IPS-11a (cell line): ENCODE data around the gene SLC35B2.

Experiments
- H3K4me3 ChIP-seq: one replicate; pipeline ENCODE4 v1.5.1; 2013; ENCODE audit warnings: low read depth, low read length, control low read depth

The SLC35B2 gene, protein sequence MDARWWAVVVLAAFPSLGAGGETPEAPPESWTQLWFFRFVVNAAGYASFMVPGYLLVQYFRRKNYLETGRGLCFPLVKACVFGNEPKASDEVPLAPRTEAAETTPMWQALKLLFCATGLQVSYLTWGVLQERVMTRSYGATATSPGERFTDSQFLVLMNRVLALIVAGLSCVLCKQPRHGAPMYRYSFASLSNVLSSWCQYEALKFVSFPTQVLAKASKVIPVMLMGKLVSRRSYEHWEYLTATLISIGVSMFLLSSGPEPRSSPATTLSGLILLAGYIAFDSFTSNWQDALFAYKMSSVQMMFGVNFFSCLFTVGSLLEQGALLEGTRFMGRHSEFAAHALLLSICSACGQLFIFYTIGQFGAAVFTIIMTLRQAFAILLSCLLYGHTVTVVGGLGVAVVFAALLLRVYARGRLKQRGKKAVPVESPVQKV

GRCh38 chr6:44257025-44257752, at the start of gene SLC35B2:
SLC35B2 (minus strand) TSS chr6:44257528; CDS start chr6:44257410, 118 bp downstream.
- H3K4me3 ChIP-seq: peak within 1 kb of the TSS; percentile 61

- no peak overlapping the region for H3K4me3 ChIP-seq
Observed at GRCh38 chr6:44306710-44307109, 49.4 kb upstream of the SLC35B2 start.

DNA sequence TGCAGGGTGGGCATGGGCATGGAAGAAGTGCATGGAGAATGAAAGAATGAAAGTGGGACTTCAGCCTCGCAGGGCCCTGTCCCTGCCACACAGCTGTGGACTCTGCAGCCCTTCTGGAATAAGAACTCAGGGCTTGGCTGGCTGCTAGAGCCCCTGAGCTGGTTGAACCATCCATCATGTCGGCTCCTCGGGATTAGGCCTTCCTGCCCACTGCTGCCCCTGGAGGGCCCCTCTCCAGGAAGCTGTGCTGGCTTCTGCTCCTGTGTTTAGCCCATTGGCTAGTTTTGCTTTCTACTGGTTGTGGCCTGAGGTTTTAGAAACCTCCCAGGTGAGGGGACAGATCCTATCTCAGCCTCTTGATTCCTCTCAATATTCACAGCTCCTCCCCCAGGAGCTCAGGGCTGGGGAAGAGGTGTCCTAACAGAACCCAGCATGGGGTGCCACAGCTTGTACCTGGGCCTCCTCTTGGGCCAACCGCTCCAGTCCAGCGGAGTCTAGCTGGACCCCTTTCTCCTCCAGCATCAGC, 47.9 kb upstream of the SLC35B2 start:
- no peak overlapping the region for H3K4me3 ChIP-seq

GRCh38 chr6:44304282-44305199, 47.2 kb upstream of the SLC35B2 start:
- H3K4me3 ChIP-seq: no peak overlapping the region

DNA sequence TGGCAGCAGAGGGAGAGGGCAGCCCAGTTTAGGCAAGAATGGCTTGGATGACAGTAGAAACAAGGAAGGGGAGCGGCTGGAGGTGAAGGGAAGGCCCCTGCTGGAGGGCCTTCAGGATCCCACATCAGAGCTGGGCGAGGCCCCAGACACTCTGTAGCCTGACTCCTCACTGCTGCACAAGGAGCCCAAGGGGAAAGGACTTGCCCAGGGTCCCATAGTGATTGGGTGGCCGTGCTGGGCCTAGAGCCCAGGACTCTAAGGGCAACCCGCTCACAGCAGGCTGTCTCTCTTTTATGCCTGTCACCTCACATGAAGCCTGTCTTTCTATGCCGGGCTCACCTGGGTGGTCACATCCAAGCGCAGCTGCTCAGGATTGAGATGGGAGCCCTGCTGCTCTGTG, 46.5 kb upstream of the SLC35B2 start:
- no peak overlapping the region for H3K4me3 ChIP-seq

GRCh38 chr6:44302856-44303255, 45.5 kb upstream of the SLC35B2 start:
- no peak overlapping the region for H3K4me3 ChIP-seq

DNA sequence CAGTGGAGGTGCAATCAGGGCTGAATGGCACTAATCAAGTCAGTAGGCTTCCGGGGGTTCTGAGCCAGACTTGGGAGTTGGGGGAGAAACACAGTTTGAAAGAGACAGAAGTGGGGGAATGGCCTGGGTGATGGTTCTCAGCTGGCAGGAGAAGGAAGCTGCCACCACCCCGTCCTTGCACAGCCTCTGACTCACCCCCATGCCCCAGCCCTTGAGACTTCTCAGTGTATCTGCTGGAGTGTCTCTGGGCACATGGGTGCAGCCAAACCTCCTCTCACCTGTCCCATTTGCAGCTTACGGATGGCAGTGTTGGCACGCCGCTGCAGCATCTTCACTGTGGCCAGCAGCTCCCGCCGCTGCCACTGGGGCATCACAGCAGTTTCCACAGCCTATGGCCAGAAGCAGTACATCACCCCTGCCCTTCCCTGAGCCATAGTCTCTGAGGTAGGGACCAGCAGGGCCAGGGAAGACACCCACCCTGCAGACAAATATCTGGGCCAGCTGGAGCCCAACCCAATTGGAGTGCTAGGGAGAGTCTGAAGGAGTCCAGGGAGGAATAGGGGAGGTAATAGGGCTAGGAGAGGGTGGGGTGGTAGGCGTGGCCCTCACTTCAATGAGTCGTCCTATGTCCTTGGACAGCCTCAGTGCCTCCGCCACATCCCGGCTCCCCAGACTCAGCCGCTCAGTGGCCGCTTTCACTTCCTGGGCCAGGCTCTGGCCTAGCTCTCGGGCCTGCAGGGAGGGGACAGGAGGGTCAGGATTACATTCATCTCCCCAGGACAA, 44.6 kb upstream of the SLC35B2 start:
- no peak overlapping the region for H3K4me3 ChIP-seq

DNA sequence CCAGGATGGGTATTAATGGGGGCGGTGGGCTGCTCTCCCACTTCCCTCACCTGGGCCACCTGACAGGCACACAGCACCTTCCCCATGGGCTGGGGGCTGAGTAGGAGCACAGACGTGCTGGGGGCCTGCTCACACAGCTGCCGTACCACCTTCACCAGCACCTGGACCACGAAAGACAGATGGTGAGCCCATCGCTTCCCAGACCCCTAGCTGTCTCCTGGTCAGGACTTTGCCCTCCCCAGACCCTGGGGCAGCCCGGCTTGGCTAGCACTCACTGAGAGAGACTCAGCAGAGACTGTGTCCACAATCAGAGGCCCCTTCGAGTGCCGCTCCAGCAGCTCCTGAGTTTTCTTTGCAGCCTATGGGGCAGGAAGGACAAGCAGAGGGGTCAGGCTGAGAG, 43.8 kb upstream of the SLC35B2 start:
- no peak overlapping the region for H3K4me3 ChIP-seq

GRCh38 chr6:44300292-44300823, 43.0 kb upstream of the SLC35B2 start:
- H3K4me3 ChIP-seq: no peak overlapping the region

DNA sequence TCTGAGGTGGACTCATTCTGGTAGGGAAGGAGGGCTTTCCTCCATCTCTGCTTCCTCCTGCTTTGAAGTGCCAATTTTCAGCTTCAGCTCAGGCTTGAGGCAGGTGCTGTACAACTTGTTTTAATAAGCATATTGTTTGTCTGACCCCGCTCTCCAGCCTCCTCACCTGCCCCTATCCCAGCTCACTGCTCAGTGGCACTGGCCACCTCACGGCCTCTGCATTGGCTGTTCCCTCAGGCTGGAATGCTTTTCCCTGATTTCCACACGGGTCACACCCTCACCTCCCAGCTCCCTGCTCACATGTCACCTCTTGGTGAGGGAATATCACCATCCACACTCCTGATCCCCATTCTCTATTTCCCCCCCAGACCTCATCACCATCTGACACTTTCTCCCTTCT, 41.5 kb upstream of the SLC35B2 start:
- no peak overlapping the region for H3K4me3 ChIP-seq

- H3K4me3 ChIP-seq: peak overlapping the region; percentile 67
Observed at GRCh38 chr6:44298055-44298803, 40.9 kb upstream of the SLC35B2 start.

DNA sequence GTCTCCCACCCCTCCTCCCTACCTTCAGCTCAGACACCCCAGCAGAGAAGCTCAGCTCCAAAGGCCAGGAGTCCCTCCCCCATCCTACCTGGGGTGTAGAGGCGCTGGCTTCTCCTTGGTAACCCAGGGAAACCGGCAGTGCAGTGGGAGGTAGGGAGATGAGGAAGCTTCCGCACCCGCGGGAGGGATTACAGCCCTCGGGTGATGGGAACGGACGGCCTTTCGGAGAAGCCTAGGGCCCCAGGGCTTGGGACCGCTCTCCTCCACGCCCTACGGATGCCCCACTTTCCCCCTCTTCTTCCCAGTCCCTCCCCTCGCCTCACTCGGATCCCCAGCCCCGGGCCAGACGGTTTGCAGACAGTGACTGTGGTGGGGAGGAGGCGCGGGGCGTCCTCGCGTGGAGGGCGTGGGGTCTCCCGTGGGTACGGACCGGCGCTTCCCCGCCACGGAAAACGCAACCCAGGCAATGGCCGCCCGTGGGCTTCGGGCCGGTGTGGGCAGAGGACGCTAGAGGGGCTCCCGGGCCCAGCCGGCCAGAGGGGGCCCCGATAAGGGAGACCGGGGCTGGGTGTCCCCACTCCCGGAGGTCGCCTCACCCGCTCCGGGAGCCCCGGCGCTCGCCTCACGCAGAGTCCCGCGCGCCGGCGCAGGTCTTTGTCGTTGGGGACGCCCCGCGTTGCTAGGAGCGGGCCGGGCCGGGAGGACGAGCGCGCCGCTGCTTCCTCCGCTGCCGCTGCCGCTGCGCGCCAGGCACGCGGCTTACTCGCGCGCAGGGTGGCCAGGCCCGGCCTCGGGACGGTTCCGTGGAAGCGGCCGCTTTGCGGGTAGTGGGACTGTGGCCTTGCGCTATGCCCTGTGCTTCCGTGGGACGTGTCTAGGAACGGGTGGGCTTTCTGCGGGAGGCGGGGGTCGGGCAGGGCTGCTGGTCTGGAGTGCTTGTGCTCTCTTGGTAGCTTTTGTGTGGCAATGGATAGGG, 40.0 kb upstream of the SLC35B2 start:
- H3K4me3 ChIP-seq: peak overlapping the region; percentile 67

DNA sequence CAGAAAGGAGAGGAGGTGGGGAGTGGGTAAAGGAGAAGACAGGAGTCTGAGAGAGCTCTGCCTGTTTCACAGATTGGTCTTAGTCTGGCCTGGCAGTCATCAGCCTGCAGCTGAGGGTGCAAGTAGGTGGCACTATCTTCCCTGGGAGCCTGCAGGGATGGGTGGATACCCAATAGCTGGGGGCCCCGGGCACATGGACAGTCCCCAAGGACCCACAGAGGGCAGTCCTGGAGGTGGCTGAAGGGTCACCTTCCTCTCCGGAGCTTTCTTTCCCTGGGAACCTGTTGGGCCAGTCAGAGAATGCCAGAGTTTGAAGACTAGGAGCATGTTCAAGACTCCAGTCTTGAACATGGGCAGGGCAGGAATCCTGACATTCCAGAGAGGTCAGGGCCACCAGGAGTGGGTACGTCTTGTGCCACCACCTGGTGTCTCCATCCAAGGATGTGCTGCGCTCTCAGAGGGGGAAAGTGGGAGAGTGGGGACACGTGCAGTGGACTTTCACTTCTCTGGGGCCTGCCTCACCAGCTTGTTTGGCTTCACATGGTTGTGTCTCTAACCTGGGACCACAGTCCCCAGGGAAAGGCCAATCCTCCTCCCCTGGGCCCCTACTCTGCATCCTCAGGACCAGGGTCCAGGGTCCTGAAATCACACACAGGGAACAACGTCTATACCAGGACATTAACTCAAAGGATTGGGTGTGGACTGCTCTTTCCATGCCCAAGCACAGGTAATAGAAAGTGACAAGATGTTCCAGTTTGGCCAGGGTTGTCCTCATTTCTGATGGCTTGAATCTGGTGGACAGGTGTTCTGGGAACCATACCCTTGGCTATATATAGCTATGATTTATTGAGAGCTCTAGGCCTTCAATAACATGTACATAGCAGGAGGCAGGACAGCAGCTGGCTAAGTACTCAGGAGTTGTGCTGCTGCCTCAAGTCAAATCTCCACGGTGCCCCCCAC, 37.8 kb upstream of the SLC35B2 start:
- no peak overlapping the region for H3K4me3 ChIP-seq

DNA sequence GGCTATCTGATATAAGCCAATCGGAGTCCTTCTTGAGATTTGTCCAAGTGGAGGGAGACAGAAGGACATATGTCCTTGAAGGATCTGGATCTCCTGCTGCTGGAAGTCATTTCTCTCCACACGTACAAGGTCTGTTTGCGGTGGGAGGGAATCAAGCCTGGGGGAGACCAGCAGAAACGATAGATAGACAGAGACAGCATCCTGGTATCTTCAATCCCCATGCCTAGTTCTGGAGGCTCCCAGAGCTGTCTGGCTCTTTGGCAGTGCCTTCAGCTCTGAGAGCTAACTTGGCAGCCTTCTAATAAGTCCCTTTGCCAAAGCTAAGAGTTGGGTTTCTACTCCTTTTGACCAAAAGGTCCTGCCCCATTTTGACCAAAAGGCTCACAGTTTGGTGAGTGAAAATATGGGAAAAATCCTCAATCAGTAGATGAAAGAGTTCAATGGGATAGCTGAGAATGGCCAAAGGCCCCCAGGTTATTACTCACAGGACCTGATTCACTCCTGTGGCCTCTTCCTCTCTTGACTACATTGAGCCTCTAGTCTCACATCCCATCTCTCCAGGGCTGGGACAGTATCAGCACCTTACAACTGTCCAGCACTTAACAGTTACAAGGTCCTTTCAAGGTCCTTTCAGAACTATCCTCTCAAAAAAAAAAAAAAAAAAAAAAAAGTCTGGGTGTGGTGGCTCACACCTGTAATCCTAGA, 35.5 kb upstream of the SLC35B2 start:
- no peak overlapping the region for H3K4me3 ChIP-seq

GRCh38 chr6:44291841-44292240, 34.5 kb upstream of the SLC35B2 start:
- no peak overlapping the region for H3K4me3 ChIP-seq

DNA sequence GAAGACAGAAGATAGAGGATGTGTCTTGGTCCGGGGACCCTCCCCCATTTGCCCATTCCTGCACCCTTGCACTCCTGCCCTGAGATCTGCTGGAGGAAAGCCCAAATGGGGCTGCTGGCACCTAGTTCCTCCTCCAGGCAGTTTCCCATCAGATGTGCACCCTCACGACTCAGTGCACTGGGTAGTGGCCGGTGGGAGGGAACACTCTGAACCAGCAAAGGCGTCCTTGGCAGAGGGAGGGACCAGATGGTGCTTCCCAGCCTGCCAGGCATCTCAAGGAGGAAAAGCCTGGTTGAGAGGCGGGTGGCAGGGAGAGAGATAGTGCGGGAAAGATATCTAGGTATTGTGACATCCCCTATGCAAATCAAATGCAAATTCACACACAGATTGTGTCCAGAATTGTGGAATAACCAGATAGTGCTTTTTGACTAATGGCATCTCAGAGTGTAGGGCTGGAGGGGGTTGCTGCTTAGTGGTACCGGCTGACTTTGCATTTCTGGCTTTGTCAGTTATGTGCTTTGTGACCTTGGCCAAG, 32.5 kb upstream of the SLC35B2 start:
- no peak overlapping the region for H3K4me3 ChIP-seq
